Left lung (tissue), 10 donors: Measurements from ENCODE around the gene SRSF8. TPM values are rescaled to one million over a fixed set of nuclear protein-coding genes. Genes with fewer than 3 reads are reported as not detected.

Source experiments
- ATAC-seq: fragments of 200-7000 bp; cut with Tn5 transposase; one replicate; pipeline ENCODE4 v1.9.1; 2020; ENCODE audit warnings: moderate library complexity
- DNase-seq, 4 donors: peaks; one replicate each; pipeline ENCODE4 v3.0.0-alpha.2; 2013 to 2020
- H3K27ac ChIP-seq, 2 donors: fragments of 200-600 bp; sonication (generic) in 1 of 2; one replicate each; pipeline versions ENCODE4 v1.5.0 to v1.8.0; 2020 to 2021
- H3K27me3 ChIP-seq, 2 donors: fragments of 200-600 bp; sonication (generic) in 1 of 2; one replicate each; pipeline versions ENCODE4 v1.5.0 to v1.8.0; 2020 to 2021
- H3K36me3 ChIP-seq, 2 donors: fragments of 200-600 bp; sonication (generic) in 1 of 2; one replicate each; pipeline versions ENCODE4 v1.5.0 to v1.8.0; 2020 to 2021
- H3K4me1 ChIP-seq, 2 donors: fragments of 200-600 bp; one replicate each; pipeline ENCODE4 v1.8.0; 2021
- H3K4me3 ChIP-seq, 2 donors: fragments of 200-600 bp; sonication (generic) in 1 of 2; one replicate each; pipeline versions ENCODE4 v1.5.0 to v1.8.0; 2020 to 2021; ENCODE audit warnings: mild to moderate bottlenecking in 1 of 2
- H3K9me3 ChIP-seq, 2 donors: fragments of 200-600 bp; sonication (generic) in 1 of 2; one replicate each; pipeline versions ENCODE4 v1.5.0 to v1.8.0; 2020 to 2021
- intact Hi-C, 2 donors: fragments of 100-400 bp; cut with DNase I; formaldehyde crosslinking; loops; one replicate each; pipeline versions ENCODE4 v1.11.2 to v1.14.2; 2022
- polyA plus RNA-seq, 6 donors: library from polyadenylated mRNA; unstranded; fragments of 120-200 nt; gene quantifications; one replicate each; pipeline ENCODE4 v1.2.1, GENCODE V29; 2013; ENCODE audit not compliant: insufficient read length in 6 of 6
- total RNA-seq, 2 donors: library from RNA; stranded (reverse); fragmentation: NEBNext Ultra II Directional; extraction: Animal tissue kit (Norgen Biotek cat#: 25700); gene quantifications; one replicate each; pipeline ENCODE4 v1.2.1, GENCODE V29; 2021
- TF ChIP-seq, protein P1 (sequence below), 2 donors: fragments of 200-600 bp; sonication (generic) in 1 of 2; IDR thresholded peaks; one replicate each; pipeline versions ENCODE4 v1.5.0 to v1.8.0; 2021; ENCODE audit warnings: antibody characterized with exemption in 2 of 2
- donor health status: DM: no; HTN: yes; CAD: no.
- donor health status: DM: no; HTN: no; CAD: no.

The SRSF8 gene
- total and polyA plus RNA-seq, 8 donors, result 27.5 to 48.4 (median 44.4) TPM

DNA sequence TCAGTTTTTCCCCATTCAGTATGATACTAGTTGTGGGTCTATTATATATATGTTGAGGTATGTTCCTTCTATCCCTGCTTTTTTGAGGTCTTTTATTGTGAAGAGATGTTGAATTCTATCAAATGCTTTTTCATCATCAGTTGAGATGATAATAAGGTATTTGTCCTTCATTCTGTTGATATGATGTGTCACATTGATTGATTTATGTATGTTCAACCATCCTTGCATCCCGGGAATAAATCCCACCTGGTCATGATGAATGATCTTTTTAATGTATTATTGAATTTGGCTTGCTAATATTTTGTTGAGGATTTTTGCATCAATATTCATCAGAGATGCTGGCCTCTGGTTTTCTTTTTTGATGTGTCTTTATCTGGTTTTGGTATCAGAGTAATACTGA, 48.9 kb downstream of the SRSF8 start:
- TF ChIP-seq, protein P1, sequence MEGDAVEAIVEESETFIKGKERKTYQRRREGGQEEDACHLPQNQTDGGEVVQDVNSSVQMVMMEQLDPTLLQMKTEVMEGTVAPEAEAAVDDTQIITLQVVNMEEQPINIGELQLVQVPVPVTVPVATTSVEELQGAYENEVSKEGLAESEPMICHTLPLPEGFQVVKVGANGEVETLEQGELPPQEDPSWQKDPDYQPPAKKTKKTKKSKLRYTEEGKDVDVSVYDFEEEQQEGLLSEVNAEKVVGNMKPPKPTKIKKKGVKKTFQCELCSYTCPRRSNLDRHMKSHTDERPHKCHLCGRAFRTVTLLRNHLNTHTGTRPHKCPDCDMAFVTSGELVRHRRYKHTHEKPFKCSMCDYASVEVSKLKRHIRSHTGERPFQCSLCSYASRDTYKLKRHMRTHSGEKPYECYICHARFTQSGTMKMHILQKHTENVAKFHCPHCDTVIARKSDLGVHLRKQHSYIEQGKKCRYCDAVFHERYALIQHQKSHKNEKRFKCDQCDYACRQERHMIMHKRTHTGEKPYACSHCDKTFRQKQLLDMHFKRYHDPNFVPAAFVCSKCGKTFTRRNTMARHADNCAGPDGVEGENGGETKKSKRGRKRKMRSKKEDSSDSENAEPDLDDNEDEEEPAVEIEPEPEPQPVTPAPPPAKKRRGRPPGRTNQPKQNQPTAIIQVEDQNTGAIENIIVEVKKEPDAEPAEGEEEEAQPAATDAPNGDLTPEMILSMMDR (IDR thresholded peaks at IDR 0.05), result no peak
- no peak for ATAC-seq
- H3K4me3 ChIP-seq, result no peak overlapping the region

DNA sequence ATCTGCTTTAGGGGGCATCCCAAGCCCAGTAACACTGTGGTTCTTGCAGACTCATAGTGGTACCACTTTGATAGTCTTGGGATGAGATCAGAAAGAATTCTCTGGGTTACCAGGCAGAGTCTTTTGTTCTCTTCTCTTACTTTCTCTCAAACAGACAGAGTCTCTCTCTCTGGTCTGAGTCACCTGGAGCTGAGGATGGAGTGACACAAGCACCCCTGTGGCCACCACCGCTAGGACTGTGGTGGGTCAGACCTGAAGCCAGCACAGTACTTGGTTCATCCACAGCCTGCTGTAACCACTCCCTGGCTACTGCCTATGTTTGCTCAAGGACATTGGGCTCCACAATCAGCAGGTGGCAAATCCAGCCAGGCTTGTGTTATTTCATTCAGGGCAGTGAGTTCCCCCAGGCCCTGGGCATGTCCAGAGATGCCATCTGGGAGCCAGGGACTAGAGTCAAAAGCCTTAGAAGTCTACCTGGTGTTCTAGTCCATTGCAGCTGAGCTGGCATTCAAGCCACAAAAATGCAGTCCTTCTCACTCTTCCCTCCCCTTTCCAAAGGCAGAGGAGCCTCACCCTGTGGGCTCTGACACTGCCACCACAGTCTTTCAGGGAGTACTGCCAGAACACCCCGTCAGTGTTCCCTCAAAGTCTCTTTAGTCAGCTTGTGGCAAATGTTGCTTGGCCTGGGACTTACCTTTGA, 52.8 kb downstream of the SRSF8 start:
- H3K27me3 ChIP-seq, result no peaks in the 10 kb centered on the region
- no peak overlapping the region for H3K27ac ChIP-seq
- ATAC-seq, result no peak
- no peak overlapping the region for H3K4me3 ChIP-seq
- intact Hi-C loops, result no loop called here
- no peak for DNase-seq
- no peaks in the 10 kb centered on the region for H3K36me3 ChIP-seq
- TF ChIP-seq, protein P1 (IDR thresholded peaks at IDR 0.05), result no peak
- H3K4me1 ChIP-seq, result no peaks in the 10 kb centered on the region
- no peaks in the 10 kb centered on the region for H3K9me3 ChIP-seq

More for the DNA sequence above, 48.9 kb downstream of the SRSF8 start:
- H3K4me1 ChIP-seq, result no peaks in the 10 kb centered on the region
- no peaks in the 10 kb centered on the region for H3K9me3 ChIP-seq
- DNase-seq, result no peak
- H3K27ac ChIP-seq, result no peak overlapping the region
- intact Hi-C loops, result no loop called here
- H3K27me3 ChIP-seq, result no peaks in the 10 kb centered on the region
- H3K36me3 ChIP-seq, result no peaks in the 10 kb centered on the region

Other genes with a start within 250 kb of the SRSF8 start
- 10 to 100 TPM; 43.3 to 47.3 TPM for gene CWC15, start 93.4 kb upstream of the SRSF8 start, total RNA-seq
- gene CWC15, start 93.4 kb upstream of the SRSF8 start, polyA plus RNA-seq, result 100 to 1,000 TPM in 4 of 6 donors, 10 to 100 TPM in 2; 93.0 to 108 (median 101) TPM
- under 1 TPM; 0.35 to 0.39 TPM for gene KDM4D, start 93.2 kb upstream of the SRSF8 start, total RNA-seq
- 1 to 10 TPM; 1.8 to 2.5 (median 1.9) TPM for gene KDM4D, start 93.2 kb upstream of the SRSF8 start, polyA plus RNA-seq
- not detected for gene KDM4E, start 41.7 kb upstream of the SRSF8 start, total RNA-seq
- under 1 TPM; 0.23 to 0.37 (median 0.28) TPM for gene KDM4E, start 41.7 kb upstream of the SRSF8 start, polyA plus RNA-seq
- not detected for gene KDM4F, start 17.5 kb upstream of the SRSF8 start, total RNA-seq
- not detected for gene KDM4F, start 17.5 kb upstream of the SRSF8 start, polyA plus RNA-seq
- gene ENDOD1, start 22.9 kb downstream of the SRSF8 start, total RNA-seq, result 10 to 100 TPM; 26.1 to 31.2 TPM
- gene ENDOD1, start 22.9 kb downstream of the SRSF8 start, polyA plus RNA-seq, result 10 to 100 TPM; 24.2 to 29.6 (median 26.3) TPM
- gene SESN3, start 164.3 kb downstream of the SRSF8 start, total RNA-seq, result 10 to 100 TPM; 45.0 to 80.7 TPM
- 10 to 100 TPM; 66.6 to 87.8 (median 72.5) TPM for gene SESN3, start 164.3 kb downstream of the SRSF8 start, polyA plus RNA-seq